Measurements from ENCODE around the gene TFF3.

Gene TFF3

GRCh38 chr21:42279888-42280287 is 35.3 kb downstream of the TFF3 start:
- H3K27me3 ChIP-seq (ENCODE audit: low read length): no peaks in the 10 kb centered on the region
- no peaks in the 10 kb centered on the region for H3K9me3 ChIP-seq (ENCODE audit: insufficient read depth, low read length)
- no peak overlapping the region for H3K27ac ChIP-seq (ENCODE audit: low read depth, low read length)
- no peaks in the 10 kb centered on the region for H4K20me1 ChIP-seq (ENCODE audit: low read depth, low read length)
- no peak for TF ChIP-seq EZH2phosphoT487 (conservative IDR thresholded peaks at IDR 0.05; ENCODE audit: low read length)
- TF ChIP-seq, protein P1, sequence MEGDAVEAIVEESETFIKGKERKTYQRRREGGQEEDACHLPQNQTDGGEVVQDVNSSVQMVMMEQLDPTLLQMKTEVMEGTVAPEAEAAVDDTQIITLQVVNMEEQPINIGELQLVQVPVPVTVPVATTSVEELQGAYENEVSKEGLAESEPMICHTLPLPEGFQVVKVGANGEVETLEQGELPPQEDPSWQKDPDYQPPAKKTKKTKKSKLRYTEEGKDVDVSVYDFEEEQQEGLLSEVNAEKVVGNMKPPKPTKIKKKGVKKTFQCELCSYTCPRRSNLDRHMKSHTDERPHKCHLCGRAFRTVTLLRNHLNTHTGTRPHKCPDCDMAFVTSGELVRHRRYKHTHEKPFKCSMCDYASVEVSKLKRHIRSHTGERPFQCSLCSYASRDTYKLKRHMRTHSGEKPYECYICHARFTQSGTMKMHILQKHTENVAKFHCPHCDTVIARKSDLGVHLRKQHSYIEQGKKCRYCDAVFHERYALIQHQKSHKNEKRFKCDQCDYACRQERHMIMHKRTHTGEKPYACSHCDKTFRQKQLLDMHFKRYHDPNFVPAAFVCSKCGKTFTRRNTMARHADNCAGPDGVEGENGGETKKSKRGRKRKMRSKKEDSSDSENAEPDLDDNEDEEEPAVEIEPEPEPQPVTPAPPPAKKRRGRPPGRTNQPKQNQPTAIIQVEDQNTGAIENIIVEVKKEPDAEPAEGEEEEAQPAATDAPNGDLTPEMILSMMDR (IDR thresholded peaks at IDR 0.05; ENCODE audit: insufficient read depth, low read length, poor library complexity, severe bottlenecking): no peak
- H3F3A ChIP-seq (ENCODE audit: insufficient read depth): no peaks in the 10 kb centered on the region
- H3K36me3 ChIP-seq (ENCODE audit: low read length): no peaks in the 10 kb centered on the region
- no peak overlapping the region for H2AFZ ChIP-seq (ENCODE audit: low read depth, low read length, severe bottlenecking)
- H3K4me2 ChIP-seq (ENCODE audit: low read depth, low read length, poor library complexity, severe bottlenecking): no peak overlapping the region
- no peak overlapping the region for H3K4me3 ChIP-seq (ENCODE audit: insufficient read depth, low read length, poor library complexity, severe bottlenecking)
- no peaks in the 10 kb centered on the region for H3K9me2 ChIP-seq (replicated peaks; ENCODE audit: insufficient read depth, low read length)
- H3K9ac ChIP-seq (ENCODE audit: low read length): no peak overlapping the region
- no peaks in the 10 kb centered on the region for H3K79me2 ChIP-seq (ENCODE audit: insufficient read depth, low read length)

GRCh38 chr21:42279341-42279871 is 35.8 kb downstream of the TFF3 start:
- no peak overlapping the region for H2AFZ ChIP-seq (ENCODE audit: low read depth, low read length, severe bottlenecking)
- no peak overlapping the region for H3K9ac ChIP-seq (ENCODE audit: low read length)
- no peaks in the 10 kb centered on the region for H3K9me3 ChIP-seq (ENCODE audit: insufficient read depth, low read length)
- H3K4me3 ChIP-seq (ENCODE audit: insufficient read depth, low read length, poor library complexity, severe bottlenecking): no peak overlapping the region
- H3K9me2 ChIP-seq (replicated peaks; ENCODE audit: insufficient read depth, low read length): no peaks in the 10 kb centered on the region
- H3K36me3 ChIP-seq (ENCODE audit: low read length): no peaks in the 10 kb centered on the region
- H3K79me2 ChIP-seq (ENCODE audit: insufficient read depth, low read length): no peaks in the 10 kb centered on the region
- H3K27ac ChIP-seq (ENCODE audit: low read depth, low read length): no peak overlapping the region
- TF ChIP-seq, protein P1 (IDR thresholded peaks at IDR 0.05; ENCODE audit: insufficient read depth, low read length, poor library complexity, severe bottlenecking): no peak
- TF ChIP-seq EZH2phosphoT487 (conservative IDR thresholded peaks at IDR 0.05; ENCODE audit: low read length): no peak
- H4K20me1 ChIP-seq (ENCODE audit: low read depth, low read length): no peaks in the 10 kb centered on the region
- no peaks in the 10 kb centered on the region for H3F3A ChIP-seq (ENCODE audit: insufficient read depth)
- H3K27me3 ChIP-seq (ENCODE audit: low read length): no peaks in the 10 kb centered on the region
- no peak overlapping the region for H3K4me2 ChIP-seq (ENCODE audit: low read depth, low read length, poor library complexity, severe bottlenecking)

GRCh38 chr21:42278451-42279149 is 36.6 kb downstream of the TFF3 start:
- H3K9me3 ChIP-seq (ENCODE audit: insufficient read depth, low read length): no peaks in the 10 kb centered on the region
- no peak overlapping the region for H3K27ac ChIP-seq (ENCODE audit: low read depth, low read length)
- H3K79me2 ChIP-seq (ENCODE audit: insufficient read depth, low read length): no peaks in the 10 kb centered on the region
- no peaks in the 10 kb centered on the region for H3K9me2 ChIP-seq (replicated peaks; ENCODE audit: insufficient read depth, low read length)
- no peaks in the 10 kb centered on the region for H3F3A ChIP-seq (ENCODE audit: insufficient read depth)
- H4K20me1 ChIP-seq (ENCODE audit: low read depth, low read length): no peaks in the 10 kb centered on the region
- no peak overlapping the region for H3K4me2 ChIP-seq (ENCODE audit: low read depth, low read length, poor library complexity, severe bottlenecking)
- H3K9ac ChIP-seq (ENCODE audit: low read length): no peak overlapping the region
- H2AFZ ChIP-seq (ENCODE audit: low read depth, low read length, severe bottlenecking): no peak overlapping the region
- TF ChIP-seq, protein P1 (IDR thresholded peaks at IDR 0.05; ENCODE audit: insufficient read depth, low read length, poor library complexity, severe bottlenecking): no peak
- no peak for TF ChIP-seq EZH2phosphoT487 (conservative IDR thresholded peaks at IDR 0.05; ENCODE audit: low read length)
- no peaks in the 10 kb centered on the region for H3K36me3 ChIP-seq (ENCODE audit: low read length)
- H3K4me3 ChIP-seq (ENCODE audit: insufficient read depth, low read length, poor library complexity, severe bottlenecking): no peak overlapping the region
- no peaks in the 10 kb centered on the region for H3K27me3 ChIP-seq (ENCODE audit: low read length)

Data from SU-DHL-6 (cell line).